GM12878 (cell line): Measurements from ENCODE around the gene NCOA6. TPM values are rescaled to one million over a fixed set of nuclear protein-coding genes. Genes with fewer than 3 reads are reported as not detected.

Experiments used
- ATAC-seq: fragments of 200-7000 bp; cut with Tn5 transposase; 3 replicates; pipeline ENCODE4 v1.9.1; 2020; ENCODE audit warnings: mild to moderate bottlenecking, moderate library complexity
- BruUV-seq: library from RNA; stranded (reverse); fragments of 400-500 nt; replicated peaks from 2 replicates; lab custom pipeline; 2021; lab: Mats Ljungman, UMichigan
- CTCF ChIA-PET: fragments of 300-600 bp; sonication (Branson Sonifier 250); formaldehyde crosslinking; extraction: SDS; loops from one replicate; lab custom pipeline; 2021; ENCODE audit warnings: inconsistent platforms; lab: Yijun Ruan, JAX
- POLR2A ChIA-PET: fragments of 350-600 bp; formaldehyde crosslinking; extraction: SDS; loops from one replicate; lab custom pipeline; 2021; ENCODE audit warnings: inconsistent platforms; lab: Charles Lee
- RAD21 ChIA-PET: fragments of 300-600 bp; sonication (Branson Sonifier 250); formaldehyde crosslinking; loops from one replicate; lab custom pipeline; 2023; ENCODE audit warnings: antibody characterized with exemption; ENCODE audit not compliant: unreplicated experiment; lab: Charles Lee
- SMC1A ChIA-PET: fragments of 300-600 bp; sonication (Branson Sonifier 250); formaldehyde crosslinking; loops from one replicate; lab custom pipeline; 2023; ENCODE audit not compliant: unreplicated experiment, uncharacterized antibody; lab: Charles Lee
- DNase-seq: peaks from one replicate; pipeline ENCODE4 v3.0.0-alpha.2; 2011; ENCODE audit warnings: low read depth, low spot score
- FAIRE-seq: peaks from 3 replicates; lab custom pipeline; 2011; peaks lifted over from hg19 to GRCh38; lab: Jason Lieb, UNC
- H2AFZ ChIP-seq: 2 replicates; pipeline ENCODE4 v1.6.0; 2011; ENCODE audit warnings: low read depth, low read length, control low read depth; ENCODE audit not compliant: control insufficient read depth
- H3K27ac ChIP-seq: 2 replicates; pipeline ENCODE4 v1.5.1; 2011; ENCODE audit warnings: control low read depth; ENCODE audit not compliant: control insufficient read depth, insufficient read depth
- H3K27me3 ChIP-seq, 2 experiments: replicated peaks in 1 of 2; 2 replicates each; pipeline versions ENCODE4 v1.6.0 to v1.6.1; 2011; ENCODE audit warnings: low read length in 1 of 2; ENCODE audit not compliant: control insufficient read depth in 2 of 2, insufficient read depth in 2 of 2
- H3K36me3 ChIP-seq, 2 experiments: 2 replicates each; pipeline ENCODE4 v1.5.1; 2011; ENCODE audit warnings: low read length in 1 of 2; ENCODE audit not compliant: control insufficient read depth in 2 of 2, insufficient read depth in 2 of 2
- H3K4me1 ChIP-seq: 2 replicates; pipeline ENCODE4 v1.6.1; 2011; ENCODE audit warnings: mild to moderate bottlenecking, low read length, moderate library complexity, mixed read lengths; ENCODE audit not compliant: control insufficient read depth, insufficient read depth
- H3K4me2 ChIP-seq: 2 replicates; pipeline ENCODE4 v1.6.0; 2011; ENCODE audit warnings: control low read depth; ENCODE audit not compliant: control insufficient read depth, insufficient read depth
- H3K4me3 ChIP-seq: fragments of 200-600 bp; sonication (generic); 2 replicates; pipeline ENCODE4 v1.5.1; 2016
- H3K79me2 ChIP-seq: 2 replicates; pipeline ENCODE4 v1.6.0; 2011; ENCODE audit warnings: low read length; ENCODE audit not compliant: control insufficient read depth, insufficient read depth
- H3K9ac ChIP-seq: 2 replicates; pipeline ENCODE4 v1.8.0; 2011; ENCODE audit warnings: low read length, control low read depth, mixed read lengths; ENCODE audit not compliant: control insufficient read depth, insufficient read depth
- H3K9me3 ChIP-seq: replicated peaks from 3 replicates; pipeline ENCODE4 v1.5.1; 2011; ENCODE audit warnings: mild to moderate bottlenecking, low read length; ENCODE audit not compliant: control insufficient read depth, insufficient read depth
- H4K20me1 ChIP-seq: 2 replicates; pipeline ENCODE4 v1.6.0; 2011; ENCODE audit not compliant: control insufficient read depth, insufficient read depth
- CBX5 ChIP-seq: sonication (generic); IDR thresholded peaks from 2 replicates; pipeline ENCODE4 v1.6.1; 2016; ENCODE audit warnings: low read depth, moderate library complexity, mild to moderate bottlenecking, inconsistent platforms
- CHD1 ChIP-seq: IDR thresholded peaks from 2 replicates; pipeline ENCODE4 v1.6.1; 2012; ENCODE audit warnings: low read depth, low read length, improper control_type of control experiment
- CREB1 ChIP-seq: IDR thresholded peaks from 2 replicates; pipeline ENCODE4 v1.6.1; 2012; ENCODE audit warnings: low read depth, mild to moderate bottlenecking, inconsistent platforms
- PML ChIP-seq: IDR thresholded peaks from 2 replicates; pipeline ENCODE4 v1.6.1; 2012; ENCODE audit warnings: low read length, inconsistent platforms
- SP1 ChIP-seq: IDR thresholded peaks from one replicate; pipeline ENCODE4 v1.6.1; 2011; ENCODE audit warnings: low read depth, low read length
- SRF ChIP-seq, 2 experiments: IDR thresholded peaks; 2 replicates each; pipeline ENCODE4 v1.6.1; 2011; ENCODE audit warnings: low read depth in 2 of 2, low read length in 2 of 2, mild to moderate bottlenecking in 1 of 2, moderate library complexity in 1 of 2
- ZNF217 ChIP-seq: fragments of 450-650 bp; IDR thresholded peaks from 2 replicates; pipeline ENCODE4 v1.6.1; 2017; ENCODE audit warnings: antibody characterized with exemption, mild to moderate bottlenecking
- ZSCAN29 ChIP-seq: fragments of 450-650 bp; IDR thresholded peaks from 2 replicates; pipeline ENCODE4 v1.6.1; 2017; ENCODE audit warnings: mild to moderate bottlenecking, moderate library complexity
- WGBS: methylation state at CpG from one replicate; pipeline ENCODE4 v1.1.6; 2016; ENCODE audit warnings: low lambda C conversion rate; ENCODE audit not compliant: insufficient replicate concordance, insufficient coverage; ENCODE audit errors: missing lambda C conversion rate; 5-methylcytosine and 5-hydroxymethylcytosine counted together
- in situ Hi-C: fragments of 300-500 bp; cut with MboI; formaldehyde crosslinking; loops from 9 replicates; pipeline ENCODE4 v1.14.3; 2018; ENCODE audit warnings: mixed read lengths
- intact Hi-C: fragments of 100-400 bp; cut with micrococcal nuclease; formaldehyde crosslinking; loops from one replicate; pipeline ENCODE4 v1.14.2; 2022; ENCODE audit not compliant: unreplicated experiment
- polyA plus RNA-seq, 11 experiments: library from polyadenylated mRNA; depleted of rRNA in 4 of 11; unstranded in 6 of 11; stranded (reverse) in 5 of 11; fragments of >200 nt; fragmentation: Nextera tagmentation in 4 of 11; fragmentation: Illumina TruSeq in 1 of 11; extraction: Ambion mirVana in 4 of 11; extraction: Trizol in 1 of 11; gene quantifications; 1 replicate in 1 of 11; 2 replicates in 10 of 11; pipeline versions ENCODE4 v1.2.1 to v1.2.3, GENCODE V29; 2011 to 2016; ENCODE audit warnings: inconsistent platforms in 2 of 11, missing spikeins in 2 of 11, low read depth in 1 of 11
- total RNA-seq, 4 experiments: library from RNA; depleted of rRNA in 3 of 4; stranded (reverse); fragments of >200 nt in 3 of 4; fragmentation: Illumina TruSeq in 1 of 4; extraction: Trizol in 1 of 4; gene quantifications; 2 replicates each; pipeline versions ENCODE4 v1.2.1 to v1.2.3, GENCODE V29; 2013 to 2021
- TF ChIP-seq, protein P1 (sequence below): IDR thresholded peaks from 2 replicates; pipeline ENCODE4 v1.6.1; 2012; ENCODE audit warnings: low read depth, low read length, improper control_type of control experiment
- TF ChIP-seq, protein P2 (sequence below): IDR thresholded peaks from 2 replicates; pipeline ENCODE4 v1.6.1; 2012; ENCODE audit warnings: low read depth, low read length, improper control_type of control experiment
- TF ChIP-seq, protein P3 (sequence below): fragments of 150-350 bp; IDR thresholded peaks from 2 replicates; pipeline ENCODE4 v1.6.1; 2016; ENCODE audit warnings: low read depth, low read length

NCOA6 gene
- total and polyA plus RNA-seq, 10 of the 15 experiments (the other 5 are each of a cell fraction or from before 2014, with no cell fraction given): 6.1 to 20.6 (median 12.6) TPM

GRCh38 chr20:34744340-34744739 lies 81.1 kb downstream of the NCOA6 start:
- Histone ChIP-seq H3K4me3 (no peak overlapping the region), H4K20me1 (no peaks in the 10 kb centered on the region), H3K9me3 (no peaks in the 10 kb centered on the region), H3K4me2 (no peak overlapping the region), H3K9ac (no peak overlapping the region), H3K27me3 (no peaks in the 10 kb centered on the region), H3K79me2 (no peaks in the 10 kb centered on the region), H3K27ac (no peak overlapping the region), H3K36me3 (peaks cover 5 to 28% of the 10 kb centered on the region in 2 experiments), H3K4me1 (peaks cover 11% of the 10 kb centered on the region), H2AFZ (no peak overlapping the region)
- ChIA-PET RAD21 (interaction anchor here (1.5 kb wide), 1 partner anchor 24 kb away, joined by 3 read pairs; no protein-coding TSS in a partner anchor), SMC1A (interaction anchor here (1.7 kb wide), 1 partner anchor 18 kb away, joined by 4 read pairs; no protein-coding TSS in a partner anchor), POLR2A (no interaction called here), CTCF (interaction anchor here (0.6 to 1.1 kb wide), 2 partner anchors 25 to 798 kb away, joined by 3 read pairs; no protein-coding TSS in a partner anchor)
- ATAC-seq: no peak
- TF ChIP-seq CREB1 (no peak), SRF (IDR thresholded peaks at IDR 0.05; ENCODE audit: low read depth in 2 of 2, low read length in 2 of 2) (no peak), CHD1 (no peak), PML (no peak)
- intact Hi-C loops: no loop called here
- no peak for DNase-seq
- no TSS peak for BruUV-seq
- 69% methylated on average over 3 of the region's 3 CpGs for WGBS
- FAIRE-seq: no peak
- in situ Hi-C loops: no loop called here

GRCh38 chr20:34743039-34743438 lies 82.4 kb downstream of the NCOA6 start:
- POLR2A ChIA-PET: no interaction called here
- FAIRE-seq: no peak
- 100% methylated on average over 1 of the region's 1 CpG for WGBS
- TF ChIP-seq SRF (IDR thresholded peaks at IDR 0.05; ENCODE audit: low read depth in 2 of 2, low read length in 2 of 2) (no peak), ZSCAN29 (no peak), SP1 (no peak), CBX5 (no peak), ZNF217 (no peak)
- TF ChIP-seq, protein P1, sequence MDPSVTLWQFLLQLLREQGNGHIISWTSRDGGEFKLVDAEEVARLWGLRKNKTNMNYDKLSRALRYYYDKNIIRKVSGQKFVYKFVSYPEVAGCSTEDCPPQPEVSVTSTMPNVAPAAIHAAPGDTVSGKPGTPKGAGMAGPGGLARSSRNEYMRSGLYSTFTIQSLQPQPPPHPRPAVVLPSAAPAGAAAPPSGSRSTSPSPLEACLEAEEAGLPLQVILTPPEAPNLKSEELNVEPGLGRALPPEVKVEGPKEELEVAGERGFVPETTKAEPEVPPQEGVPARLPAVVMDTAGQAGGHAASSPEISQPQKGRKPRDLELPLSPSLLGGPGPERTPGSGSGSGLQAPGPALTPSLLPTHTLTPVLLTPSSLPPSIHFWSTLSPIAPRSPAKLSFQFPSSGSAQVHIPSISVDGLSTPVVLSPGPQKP: no peak
- TF ChIP-seq, protein P2, sequence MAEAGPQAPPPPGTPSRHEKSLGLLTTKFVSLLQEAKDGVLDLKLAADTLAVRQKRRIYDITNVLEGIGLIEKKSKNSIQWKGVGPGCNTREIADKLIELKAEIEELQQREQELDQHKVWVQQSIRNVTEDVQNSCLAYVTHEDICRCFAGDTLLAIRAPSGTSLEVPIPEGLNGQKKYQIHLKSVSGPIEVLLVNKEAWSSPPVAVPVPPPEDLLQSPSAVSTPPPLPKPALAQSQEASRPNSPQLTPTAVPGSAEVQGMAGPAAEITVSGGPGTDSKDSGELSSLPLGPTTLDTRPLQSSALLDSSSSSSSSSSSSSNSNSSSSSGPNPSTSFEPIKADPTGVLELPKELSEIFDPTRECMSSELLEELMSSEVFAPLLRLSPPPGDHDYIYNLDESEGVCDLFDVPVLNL: no peak
- TF ChIP-seq, protein P3, sequence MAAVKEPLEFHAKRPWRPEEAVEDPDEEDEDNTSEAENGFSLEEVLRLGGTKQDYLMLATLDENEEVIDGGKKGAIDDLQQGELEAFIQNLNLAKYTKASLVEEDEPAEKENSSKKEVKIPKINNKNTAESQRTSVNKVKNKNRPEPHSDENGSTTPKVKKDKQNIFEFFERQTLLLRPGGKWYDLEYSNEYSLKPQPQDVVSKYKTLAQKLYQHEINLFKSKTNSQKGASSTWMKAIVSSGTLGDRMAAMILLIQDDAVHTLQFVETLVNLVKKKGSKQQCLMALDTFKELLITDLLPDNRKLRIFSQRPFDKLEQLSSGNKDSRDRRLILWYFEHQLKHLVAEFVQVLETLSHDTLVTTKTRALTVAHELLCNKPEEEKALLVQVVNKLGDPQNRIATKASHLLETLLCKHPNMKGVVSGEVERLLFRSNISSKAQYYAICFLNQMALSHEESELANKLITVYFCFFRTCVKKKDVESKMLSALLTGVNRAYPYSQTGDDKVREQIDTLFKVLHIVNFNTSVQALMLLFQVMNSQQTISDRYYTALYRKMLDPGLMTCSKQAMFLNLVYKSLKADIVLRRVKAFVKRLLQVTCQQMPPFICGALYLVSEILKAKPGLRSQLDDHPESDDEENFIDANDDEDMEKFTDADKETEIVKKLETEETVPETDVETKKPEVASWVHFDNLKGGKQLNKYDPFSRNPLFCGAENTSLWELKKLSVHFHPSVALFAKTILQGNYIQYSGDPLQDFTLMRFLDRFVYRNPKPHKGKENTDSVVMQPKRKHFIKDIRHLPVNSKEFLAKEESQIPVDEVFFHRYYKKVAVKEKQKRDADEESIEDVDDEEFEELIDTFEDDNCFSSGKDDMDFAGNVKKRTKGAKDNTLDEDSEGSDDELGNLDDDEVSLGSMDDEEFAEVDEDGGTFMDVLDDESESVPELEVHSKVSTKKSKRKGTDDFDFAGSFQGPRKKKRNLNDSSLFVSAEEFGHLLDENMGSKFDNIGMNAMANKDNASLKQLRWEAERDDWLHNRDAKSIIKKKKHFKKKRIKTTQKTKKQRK: no peak

More at GRCh38 chr20:34743039-34743438, 82.4 kb downstream of the NCOA6 start:
- DNase-seq (no peak), ATAC-seq (no peak)
- no TSS peak for BruUV-seq
- ChIA-PET RAD21 (interaction anchor here (1.5 kb wide), 1 partner anchor 22 kb away, joined by 3 read pairs; no protein-coding TSS in a partner anchor), SMC1A (interaction anchor here (1.7 kb wide), 1 partner anchor 20 kb away, joined by 4 read pairs; no protein-coding TSS in a partner anchor), CTCF (no interaction called here)
- peaks cover 5 to 28% of the 10 kb centered on the region in 2 experiments for H3K36me3 ChIP-seq
- H4K20me1 ChIP-seq: no peaks in the 10 kb centered on the region
- no peak overlapping the region for H3K4me2 ChIP-seq
- H3K27me3 ChIP-seq: no peaks in the 10 kb centered on the region
- no peak overlapping the region for H2AFZ ChIP-seq
- intact Hi-C loops: no loop called here
- H3K9me3 ChIP-seq: no peaks in the 10 kb centered on the region
- H3K79me2 ChIP-seq: no peaks in the 10 kb centered on the region
- no peak overlapping the region for H3K9ac ChIP-seq
- no peak overlapping the region for H3K4me3 ChIP-seq
- in situ Hi-C loops: no loop called here
- no peak overlapping the region for H3K27ac ChIP-seq
- peaks cover 11% of the 10 kb centered on the region for H3K4me1 ChIP-seq
